ENCODE data around the gene PEMT. TPM values are rescaled to one million over a fixed set of nuclear protein-coding genes. Genes with fewer than 3 reads are reported as not detected.

PEMT gene
- total RNA-seq, 1 experiment from 2014 or later: 39.8 TPM

DNA sequence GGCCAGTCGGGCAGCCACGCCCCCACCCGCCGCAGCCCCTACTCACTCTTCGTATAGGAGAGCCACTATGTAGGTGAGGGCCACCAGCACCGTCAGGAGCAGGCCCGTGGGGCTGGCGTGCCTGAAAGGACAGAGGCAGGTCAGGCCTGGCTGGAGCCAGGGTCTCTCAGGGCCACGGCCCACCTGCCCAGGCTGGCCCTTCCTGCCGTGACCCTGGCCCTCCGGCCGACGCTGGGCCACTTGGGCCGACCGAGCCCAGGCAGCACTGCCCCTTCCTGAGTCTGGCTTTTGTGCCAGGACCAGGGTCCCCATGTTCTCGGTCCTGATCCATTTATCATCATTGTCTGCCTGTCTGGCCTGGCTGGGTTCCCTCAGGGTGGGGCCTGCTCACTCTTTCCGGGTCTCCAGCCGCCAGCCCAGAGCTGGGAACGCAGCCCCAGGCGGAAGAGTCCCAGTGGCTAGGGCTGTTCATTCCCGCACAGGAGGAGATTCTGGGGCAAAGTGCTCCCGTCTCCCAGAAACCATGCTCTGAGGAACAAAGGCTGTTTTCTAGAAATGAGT lies 85.2 kb downstream of the PEMT start:
- no peak overlapping the region for H3K4me3 ChIP-seq (ENCODE audit: low read depth, low read length, poor library complexity, severe bottlenecking)
- no peak overlapping the region for H3K27ac ChIP-seq (ENCODE audit: low read depth, low read length, poor library complexity, severe bottlenecking)
- no peak for DNase-seq (ENCODE audit: low spot score)
- no peaks in the 10 kb centered on the region for H3K36me3 ChIP-seq (ENCODE audit: insufficient read depth, low read length, poor library complexity, severe bottlenecking)
- no peaks in the 10 kb centered on the region for H3K9me3 ChIP-seq (ENCODE audit: low read depth, low read length, poor library complexity, severe bottlenecking)
- intact Hi-C loops (cut with micrococcal nuclease; ENCODE audit: unreplicated experiment): no loop called here
- no peaks in the 10 kb centered on the region for H3K4me1 ChIP-seq (ENCODE audit: insufficient read depth, low read length, poor library complexity, severe bottlenecking)
- POLR2A ChIA-PET (ENCODE audit: low non-redundant PET): no interaction called here
- H3K27me3 ChIP-seq (replicated peaks; ENCODE audit: insufficient read depth, low read depth, low read length, poor library complexity): no peaks in the 10 kb centered on the region
- CTCF ChIA-PET: no interaction called here
- no peak for TF ChIP-seq EZH2 (IDR thresholded peaks at IDR 0.05; ENCODE audit: borderline replicate concordance, low read depth, low read length, poor library complexity, severe bottlenecking)
- TF ChIP-seq, protein P1, sequence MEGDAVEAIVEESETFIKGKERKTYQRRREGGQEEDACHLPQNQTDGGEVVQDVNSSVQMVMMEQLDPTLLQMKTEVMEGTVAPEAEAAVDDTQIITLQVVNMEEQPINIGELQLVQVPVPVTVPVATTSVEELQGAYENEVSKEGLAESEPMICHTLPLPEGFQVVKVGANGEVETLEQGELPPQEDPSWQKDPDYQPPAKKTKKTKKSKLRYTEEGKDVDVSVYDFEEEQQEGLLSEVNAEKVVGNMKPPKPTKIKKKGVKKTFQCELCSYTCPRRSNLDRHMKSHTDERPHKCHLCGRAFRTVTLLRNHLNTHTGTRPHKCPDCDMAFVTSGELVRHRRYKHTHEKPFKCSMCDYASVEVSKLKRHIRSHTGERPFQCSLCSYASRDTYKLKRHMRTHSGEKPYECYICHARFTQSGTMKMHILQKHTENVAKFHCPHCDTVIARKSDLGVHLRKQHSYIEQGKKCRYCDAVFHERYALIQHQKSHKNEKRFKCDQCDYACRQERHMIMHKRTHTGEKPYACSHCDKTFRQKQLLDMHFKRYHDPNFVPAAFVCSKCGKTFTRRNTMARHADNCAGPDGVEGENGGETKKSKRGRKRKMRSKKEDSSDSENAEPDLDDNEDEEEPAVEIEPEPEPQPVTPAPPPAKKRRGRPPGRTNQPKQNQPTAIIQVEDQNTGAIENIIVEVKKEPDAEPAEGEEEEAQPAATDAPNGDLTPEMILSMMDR (conservative IDR thresholded peaks at IDR 0.05; ENCODE audit: low read depth, low read length): no peak
- no TSS peak for BruUV-seq (replicated peaks)

DNA sequence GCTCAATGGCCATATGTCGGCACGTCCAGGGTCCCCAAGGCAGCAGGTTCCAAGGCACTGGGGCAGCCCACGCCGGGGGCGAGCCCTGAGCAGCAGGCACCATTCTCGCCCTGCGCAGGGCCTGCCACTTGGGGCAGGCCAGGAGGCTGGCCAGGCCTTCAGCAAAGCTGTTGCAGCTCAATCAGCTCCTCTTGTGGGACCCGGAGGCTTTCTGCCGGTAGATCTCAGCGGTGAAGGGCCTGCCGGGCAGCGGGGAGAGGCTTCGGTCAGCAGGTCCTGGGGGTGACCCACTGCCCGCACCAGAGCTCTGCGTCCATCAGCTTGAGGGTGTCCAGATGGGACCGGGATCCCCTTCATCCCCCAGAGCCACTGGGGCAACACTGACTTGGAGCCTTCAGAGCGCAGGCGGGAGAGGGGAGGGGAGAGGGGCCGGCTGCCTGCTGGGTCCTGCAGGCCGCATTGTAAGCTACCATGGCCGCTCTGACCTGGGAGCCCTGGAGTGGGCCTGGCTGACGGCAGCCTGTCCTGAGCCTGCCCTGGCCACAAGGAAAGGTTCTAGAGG lies 85.8 kb downstream of the PEMT start:
- Histone ChIP-seq H3K36me3 (ENCODE audit: insufficient read depth, low read length, poor library complexity, severe bottlenecking) (no peaks in the 10 kb centered on the region), H3K9me3 (ENCODE audit: low read depth, low read length, poor library complexity, severe bottlenecking) (no peaks in the 10 kb centered on the region), H3K27me3 (replicated peaks; ENCODE audit: insufficient read depth, low read depth, low read length, poor library complexity) (no peaks in the 10 kb centered on the region), H3K27ac (ENCODE audit: low read depth, low read length, poor library complexity, severe bottlenecking) (no peak overlapping the region), H3K4me3 (ENCODE audit: low read depth, low read length, poor library complexity, severe bottlenecking) (no peak overlapping the region), H3K4me1 (ENCODE audit: insufficient read depth, low read length, poor library complexity, severe bottlenecking) (no peaks in the 10 kb centered on the region)
- ChIA-PET CTCF (no interaction called here), POLR2A (ENCODE audit: low non-redundant PET) (no interaction called here)
- TF ChIP-seq EZH2 (IDR thresholded peaks at IDR 0.05; ENCODE audit: borderline replicate concordance, low read depth, low read length, poor library complexity, severe bottlenecking): no peak
- TF ChIP-seq, protein P1 (conservative IDR thresholded peaks at IDR 0.05; ENCODE audit: low read depth, low read length): no peak
- no peak for DNase-seq (ENCODE audit: low spot score)
- intact Hi-C loops (cut with micrococcal nuclease; ENCODE audit: unreplicated experiment): no loop called here
- no TSS peak for BruUV-seq (replicated peaks)

DNA sequence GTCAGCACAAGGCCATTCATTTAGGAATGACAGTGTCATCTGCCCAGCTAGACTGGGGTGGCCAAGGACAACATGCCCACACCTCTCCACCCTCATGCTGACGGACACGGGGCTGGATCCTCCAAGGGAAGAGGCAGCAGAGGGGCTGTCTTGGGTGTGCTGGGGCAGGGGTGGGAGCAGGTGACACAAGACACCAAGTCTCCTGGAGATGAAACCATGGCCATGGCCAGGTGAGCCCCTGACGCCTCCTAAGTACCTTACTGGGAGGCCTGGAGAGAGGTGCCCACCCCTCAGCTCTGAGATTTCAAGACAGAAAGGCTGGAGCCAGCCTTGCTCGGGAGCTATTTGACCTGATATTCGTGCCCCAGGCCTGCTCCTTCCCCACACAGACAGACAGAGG lies 86.4 kb downstream of the PEMT start:
- intact Hi-C loops (cut with micrococcal nuclease; ENCODE audit: unreplicated experiment): no loop called here
- no peak for TF ChIP-seq EZH2 (IDR thresholded peaks at IDR 0.05; ENCODE audit: borderline replicate concordance, low read depth, low read length, poor library complexity, severe bottlenecking)
- TF ChIP-seq, protein P1 (conservative IDR thresholded peaks at IDR 0.05; ENCODE audit: low read depth, low read length): no peak

More for the DNA sequence above, 86.4 kb downstream of the PEMT start:
- Histone ChIP-seq H3K36me3 (ENCODE audit: insufficient read depth, low read length, poor library complexity, severe bottlenecking) (no peaks in the 10 kb centered on the region), H3K9me3 (ENCODE audit: low read depth, low read length, poor library complexity, severe bottlenecking) (no peaks in the 10 kb centered on the region), H3K4me3 (ENCODE audit: low read depth, low read length, poor library complexity, severe bottlenecking) (no peak overlapping the region), H3K4me1 (ENCODE audit: insufficient read depth, low read length, poor library complexity, severe bottlenecking) (no peaks in the 10 kb centered on the region), H3K27me3 (replicated peaks; ENCODE audit: insufficient read depth, low read depth, low read length, poor library complexity) (no peaks in the 10 kb centered on the region), H3K27ac (ENCODE audit: low read depth, low read length, poor library complexity, severe bottlenecking) (no peak overlapping the region)
- CTCF ChIA-PET: no interaction called here
- no peak for DNase-seq (ENCODE audit: low spot score)
- POLR2A ChIA-PET (ENCODE audit: low non-redundant PET): no interaction called here
- no TSS peak for BruUV-seq (replicated peaks)

All from A673 (cell line).